Stomach (tissue), 4 donors: ENCODE data around the gene TRERF1.

Source experiments
- CTCF ChIP-seq, 7 experiments: fragments of 450-650 bp in 4 of 7; fragments of 200-600 bp in 3 of 7; sonication (generic) in 3 of 7; IDR thresholded peaks; one replicate each; pipeline ENCODE4 v1.5.1; 2016 to 2019; ENCODE audit warnings: antibody characterized with exemption in 7 of 7, control low read depth in 2 of 7, mild to moderate bottlenecking in 1 of 7
- POLR2AphosphoS5 ChIP-seq, 3 donors: sonication (generic); formaldehyde crosslinking; IDR thresholded peaks; one replicate each; pipeline ENCODE4 v1.6.1; 2016; ENCODE audit warnings: antibody characterized with exemption in 3 of 3

GRCh38 chr6:42431877-42432276 lies 19.8 kb downstream of the TRERF1 start:
- no peak for TF ChIP-seq CTCF (IDR thresholded peaks at IDR 0.05)
- no peak for TF ChIP-seq POLR2AphosphoS5 (IDR thresholded peaks at IDR 0.05)
